ENCODE results near the gene INTS14.
"Not testable (repeated sequence)": the region's sequence is repeated elsewhere in the genome, so short reads cannot be mapped to it uniquely, and the experiment has no call there.

INTS14 gene

GRCh38 chr15:65578904-65579728 is 31.8 kb downstream of the INTS14 start:
- no peak for DNase-seq

GRCh38 chr15:65577129-65577996 is 33.6 kb downstream of the INTS14 start:
- peak; percentile 22 for DNase-seq

GRCh38 chr15:65576664-65577063 is 34.3 kb downstream of the INTS14 start:
- DNase-seq: peak; percentile 77

- no peak for DNase-seq
Observed at GRCh38 chr15:65571971-65572370, 39.0 kb downstream of the INTS14 start.

- no peak for DNase-seq
Observed at GRCh38 chr15:65569728-65570127, 41.2 kb downstream of the INTS14 start.

GRCh38 chr15:65561934-65562333 is 49.0 kb downstream of the INTS14 start:
- DNase-seq: no peak

- DNase-seq: no peak
Observed at GRCh38 chr15:65559941-65560340, 51.0 kb downstream of the INTS14 start.

- no peak for DNase-seq
Observed at GRCh38 chr15:65558997-65559760, 51.8 kb downstream of the INTS14 start.

- no peak for DNase-seq
Observed at GRCh38 chr15:65558336-65558735, 52.6 kb downstream of the INTS14 start.

GRCh38 chr15:65556622-65557021 is 54.3 kb downstream of the INTS14 start:
- DNase-seq: no peak

- no peak for DNase-seq
Observed at GRCh38 chr15:65553691-65554090, 57.2 kb downstream of the INTS14 start.

- DNase-seq: not testable (repeated sequence)
Observed at GRCh38 chr15:65552851-65553250, 58.1 kb downstream of the INTS14 start.

GRCh38 chr15:65551183-65551582 is 59.7 kb downstream of the INTS14 start:
- DNase-seq: no peak

- DNase-seq: peak; percentile 31
Observed at GRCh38 chr15:65550681-65551098, 60.2 kb downstream of the INTS14 start.

GRCh38 chr15:65549288-65549687 is 61.6 kb downstream of the INTS14 start:
- DNase-seq: not testable (repeated sequence)

- DNase-seq: no peak
Observed at GRCh38 chr15:65547841-65548240, 63.1 kb downstream of the INTS14 start.

GRCh38 chr15:65541231-65541820 is 69.6 kb downstream of the INTS14 start:
- no peak for DNase-seq

- DNase-seq: no peak
Observed at GRCh38 chr15:65540314-65540713, 70.6 kb downstream of the INTS14 start.

- no peak for DNase-seq
Observed at GRCh38 chr15:65535192-65535591, 75.7 kb downstream of the INTS14 start.

- no peak for DNase-seq
Observed at GRCh38 chr15:65533057-65533756, 77.7 kb downstream of the INTS14 start.

GRCh38 chr15:65532738-65533051 is 78.2 kb downstream of the INTS14 start:
- no peak for DNase-seq
